Keratinocyte (primary cell): ENCODE data around the gene TMEM201.

Experiments used
- CTCF ChIP-seq, 3 experiments: IDR thresholded peaks in 1 of 3; conservative IDR thresholded peaks in 1 of 3; optimal IDR thresholded peaks in 1 of 3; 2 replicates in 2 of 3; 3 replicates in 1 of 3; pipeline versions ENCODE3 to v1.5.1; 2011; ENCODE audit warnings: low read length in 3 of 3, mild to moderate bottlenecking in 3 of 3, moderate library complexity in 2 of 3, control low read depth in 1 of 3, inconsistent platforms in 1 of 3; ENCODE audit not compliant: insufficient read depth in 2 of 3; ENCODE audit errors: extremely low read depth in 1 of 3
- EZH2 ChIP-seq: IDR thresholded peaks from one replicate; pipeline ENCODE4 v1.6.1; 2012; ENCODE audit warnings: inconsistent platforms, mild to moderate bottlenecking, low read length, moderate library complexity

- TF ChIP-seq CTCF (optimal IDR thresholded peaks at IDR 0.05 in 1 of 3, IDR thresholded peaks at IDR 0.05 in 1 of 3, conservative IDR thresholded peaks at IDR 0.05 in 1 of 3; ENCODE audit: extremely low read depth in 1 of 3, insufficient read depth in 2 of 3, low read length in 3 of 3) (no peak), EZH2 (no peak)
Observed at GRCh38 chr1:9613625-9614299, 25.1 kb downstream of the TMEM201 start.
